ENCODE results near the gene RNF150. TPM values are rescaled to one million over a fixed set of nuclear protein-coding genes. Genes with fewer than 3 reads are reported as not detected.
"Not testable (repeated sequence)": the region's sequence is repeated elsewhere in the genome, so short reads cannot be mapped to it uniquely, and the experiment has no call there.

Gene RNF150
- total RNA-seq, 4 donors from 2014 or later: 10.2 to 34.5 (median 24.2) TPM

DNA sequence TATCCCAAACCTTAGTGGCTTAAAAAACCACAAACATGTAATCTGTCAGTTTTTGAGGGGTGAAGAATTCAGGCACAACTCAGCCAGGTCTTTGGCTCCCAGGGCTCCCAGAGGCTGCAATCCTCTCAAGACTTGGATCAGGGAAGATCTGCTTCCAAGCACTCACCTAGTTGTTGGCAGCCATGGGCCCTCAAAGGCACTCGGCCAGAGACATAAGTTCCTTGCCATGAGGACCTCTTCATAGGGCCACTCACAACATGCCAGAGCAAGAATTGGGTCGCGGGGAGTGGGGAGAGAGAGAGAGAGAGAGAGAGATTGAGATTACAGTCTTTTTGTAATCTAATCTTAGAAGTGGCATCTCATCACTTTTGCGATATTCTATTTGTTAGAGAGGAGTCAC lies 300.0 kb downstream of the RNF150 start:
- Histone ChIP-seq H3K36me3 (no peaks in the 10 kb centered on the region), H3K4me1 (no peaks in the 10 kb centered on the region), H3K27ac (no peak overlapping the region), H3K4me3 (replicated peaks in 1 of 3) (no peak overlapping the region), H3K9me3 (no peaks in the 10 kb centered on the region), H3K27me3 (no peaks in the 10 kb centered on the region)
- peak; percentile 76 to 83 for DNase-seq
- TF ChIP-seq, protein P1, sequence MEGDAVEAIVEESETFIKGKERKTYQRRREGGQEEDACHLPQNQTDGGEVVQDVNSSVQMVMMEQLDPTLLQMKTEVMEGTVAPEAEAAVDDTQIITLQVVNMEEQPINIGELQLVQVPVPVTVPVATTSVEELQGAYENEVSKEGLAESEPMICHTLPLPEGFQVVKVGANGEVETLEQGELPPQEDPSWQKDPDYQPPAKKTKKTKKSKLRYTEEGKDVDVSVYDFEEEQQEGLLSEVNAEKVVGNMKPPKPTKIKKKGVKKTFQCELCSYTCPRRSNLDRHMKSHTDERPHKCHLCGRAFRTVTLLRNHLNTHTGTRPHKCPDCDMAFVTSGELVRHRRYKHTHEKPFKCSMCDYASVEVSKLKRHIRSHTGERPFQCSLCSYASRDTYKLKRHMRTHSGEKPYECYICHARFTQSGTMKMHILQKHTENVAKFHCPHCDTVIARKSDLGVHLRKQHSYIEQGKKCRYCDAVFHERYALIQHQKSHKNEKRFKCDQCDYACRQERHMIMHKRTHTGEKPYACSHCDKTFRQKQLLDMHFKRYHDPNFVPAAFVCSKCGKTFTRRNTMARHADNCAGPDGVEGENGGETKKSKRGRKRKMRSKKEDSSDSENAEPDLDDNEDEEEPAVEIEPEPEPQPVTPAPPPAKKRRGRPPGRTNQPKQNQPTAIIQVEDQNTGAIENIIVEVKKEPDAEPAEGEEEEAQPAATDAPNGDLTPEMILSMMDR (IDR thresholded peaks at IDR 0.05): no peak
- TF ChIP-seq POLR2A (IDR thresholded peaks at IDR 0.05): no peak
- WGBS, 2 donors: 41 to 51% methylated on average over 4 of the region's 4 CpGs
- intact Hi-C loops (cut with DNase I): no loop called here

DNA sequence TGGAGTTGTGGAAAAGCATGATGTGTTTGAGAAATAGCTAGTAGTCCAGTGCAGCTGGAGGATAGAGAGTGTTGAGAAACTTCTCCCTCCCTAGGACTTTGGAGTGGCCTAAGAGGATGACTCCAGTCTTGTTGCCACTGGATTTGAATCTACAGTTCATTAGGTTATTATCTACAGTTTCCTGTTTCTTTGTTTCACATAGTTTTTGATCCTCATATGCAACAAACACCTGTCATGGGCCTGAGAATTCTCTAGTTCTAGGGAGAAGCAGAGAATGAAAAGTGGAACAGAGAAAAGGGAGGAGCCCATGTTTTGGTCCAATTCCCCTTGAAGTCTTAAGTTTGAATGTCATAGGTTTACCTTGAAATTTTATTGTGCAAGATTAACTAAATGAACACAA lies 303.4 kb downstream of the RNF150 start:
- DNase-seq: no peak
- intact Hi-C loops (cut with DNase I): no loop called here
- TF ChIP-seq, protein P1 (IDR thresholded peaks at IDR 0.05): no peak
- no peak for TF ChIP-seq POLR2A (IDR thresholded peaks at IDR 0.05)
- Histone ChIP-seq H3K4me3 (replicated peaks in 1 of 3) (no peak overlapping the region), H3K9me3 (no peaks in the 10 kb centered on the region), H3K27me3 (no peaks in the 10 kb centered on the region), H3K4me1 (no peaks in the 10 kb centered on the region), H3K36me3 (no peaks in the 10 kb centered on the region), H3K27ac (no peak overlapping the region)

DNA sequence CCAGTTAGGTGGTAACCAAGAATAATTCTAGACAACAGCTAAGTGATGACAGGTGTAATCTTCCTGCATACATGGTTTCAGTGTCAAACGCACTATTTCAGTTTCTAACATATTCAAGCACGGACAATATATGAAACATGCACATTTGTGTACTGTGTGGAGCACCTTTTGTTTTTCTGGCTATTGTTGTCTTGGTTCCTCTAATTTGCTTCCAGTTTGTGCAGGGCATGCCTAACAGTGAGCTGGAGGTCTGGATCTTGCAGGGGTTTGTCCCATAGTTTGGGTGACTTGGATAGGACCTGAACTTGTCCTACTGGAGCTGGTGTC lies 306.6 kb downstream of the RNF150 start:
- Histone ChIP-seq H3K27ac (no peak overlapping the region), H3K36me3 (no peaks in the 10 kb centered on the region), H3K4me1 (no peaks in the 10 kb centered on the region), H3K4me3 (replicated peaks in 1 of 3) (no peak overlapping the region), H3K27me3 (no peaks in the 10 kb centered on the region), H3K9me3 (no peaks in the 10 kb centered on the region)
- TF ChIP-seq POLR2A (IDR thresholded peaks at IDR 0.05): no peak
- TF ChIP-seq, protein P1 (IDR thresholded peaks at IDR 0.05): no peak
- DNase-seq: no peak
- WGBS, 2 donors: 87 to 96% methylated on average over 2 of the region's 2 CpGs
- intact Hi-C loops (cut with DNase I): no loop called here

DNA sequence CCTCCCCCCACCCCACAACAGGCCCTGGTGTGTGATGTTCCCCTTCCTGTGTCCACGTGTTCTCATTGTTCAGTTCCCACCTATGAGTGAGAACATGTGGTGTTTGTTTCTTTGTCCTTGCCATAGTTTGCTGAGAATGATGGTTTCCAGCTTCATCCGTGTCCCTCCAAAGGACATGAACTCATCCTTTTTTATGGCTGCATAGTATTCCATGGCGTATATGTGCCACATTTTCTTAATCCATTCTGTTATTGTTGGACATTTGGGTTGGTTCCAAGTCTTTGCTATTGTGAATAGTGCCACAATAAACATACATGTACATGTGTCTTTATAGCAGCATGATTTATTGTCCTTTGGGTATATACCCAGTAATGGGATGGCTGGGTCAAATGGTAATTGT lies 312.7 kb downstream of the RNF150 start:
- H3K4me1 ChIP-seq; H3K27ac ChIP-seq; intact Hi-C loops (cut with DNase I); H3K4me3 ChIP-seq (replicated peaks in 1 of 3); DNase-seq; H3K9me3 ChIP-seq; H3K27me3 ChIP-seq; H3K36me3 ChIP-seq: not testable (repeated sequence)
- WGBS, 2 donors: 96 to 97% methylated on average over 3 of the region's 3 CpGs

DNA sequence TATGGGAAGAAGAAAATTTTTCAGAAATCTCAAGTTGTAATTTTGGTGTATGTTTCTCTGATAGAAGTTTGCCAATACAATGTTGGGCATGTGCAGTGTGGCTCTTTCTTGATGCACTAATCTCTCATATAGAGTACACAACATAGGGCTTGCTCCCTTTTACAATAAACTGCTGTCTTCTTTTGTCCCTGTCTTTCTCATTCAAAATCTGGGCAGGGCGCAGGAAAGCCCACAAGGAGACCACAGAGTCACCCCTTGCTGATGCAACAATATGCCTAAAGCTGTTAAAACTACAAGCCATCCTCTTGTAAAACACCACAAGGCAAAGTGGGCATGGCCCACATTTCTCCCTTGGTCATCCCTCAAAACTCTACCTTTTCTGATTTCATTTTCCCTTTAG lies 313.7 kb downstream of the RNF150 start:
- TF ChIP-seq, protein P1 (IDR thresholded peaks at IDR 0.05): no peak
- no peak for TF ChIP-seq POLR2A (IDR thresholded peaks at IDR 0.05)
- Histone ChIP-seq H3K36me3 (no peaks in the 10 kb centered on the region), H3K4me3 (replicated peaks in 1 of 3) (no peak overlapping the region), H3K27me3 (no peaks in the 10 kb centered on the region), H3K9me3 (no peaks in the 10 kb centered on the region), H3K27ac (no peak overlapping the region), H3K4me1 (no peaks in the 10 kb centered on the region)
- intact Hi-C loops (cut with DNase I): no loop called here
- no peak for DNase-seq
- WGBS, 2 donors: 91 to 96% methylated on average over 1 of the region's 1 CpG

DNA sequence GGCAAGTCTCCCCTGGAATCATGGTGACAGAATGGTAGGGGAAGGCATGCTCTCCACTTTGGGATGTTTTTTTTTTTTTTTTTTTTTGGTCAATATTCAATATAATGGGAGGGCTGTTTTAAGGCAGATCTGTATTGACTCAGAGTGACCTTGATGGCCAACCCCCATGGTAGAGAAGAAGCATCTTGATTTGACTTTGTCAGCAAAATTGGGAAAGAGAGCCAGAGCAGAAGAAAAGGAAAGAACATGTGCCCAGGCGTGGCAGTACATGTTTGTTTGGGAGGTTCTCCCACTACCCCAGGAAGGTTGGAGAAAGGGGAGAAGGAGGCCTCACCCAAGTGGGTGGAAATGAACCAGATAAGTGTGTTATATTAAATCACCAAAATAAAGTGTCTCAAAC lies 314.8 kb downstream of the RNF150 start:
- Histone ChIP-seq H3K36me3 (no peaks in the 10 kb centered on the region), H3K9me3 (no peaks in the 10 kb centered on the region), H3K4me3 (replicated peaks in 1 of 3) (no peak overlapping the region), H3K4me1 (no peaks in the 10 kb centered on the region), H3K27me3 (no peaks in the 10 kb centered on the region), H3K27ac (no peak overlapping the region)
- WGBS, 2 donors: 95 to 97% methylated on average over 1 of the region's 1 CpG
- intact Hi-C loops (cut with DNase I): no loop called here
- TF ChIP-seq, protein P1 (IDR thresholded peaks at IDR 0.05): no peak
- no peak for DNase-seq

Measured in thyroid gland (tissue), 4 donors.